HCT116 (cell line): ENCODE data around the gene DCDC2. TPM values are rescaled to one million over a fixed set of nuclear protein-coding genes. Genes with fewer than 3 reads are reported as not detected.

Experiments
- ATAC-seq: fragments of 200-7000 bp; cut with Tn5 transposase; 2 replicates; pipeline ENCODE4 v1.9.1; 2020; ENCODE audit warnings: mild to moderate bottlenecking, moderate library complexity
- BruUV-seq: library from RNA; stranded (reverse); fragments of 400-500 nt; replicated peaks from 2 replicates; lab custom pipeline; 2021; lab: Mats Ljungman, UMichigan
- CTCF ChIA-PET: fragments of 300-600 bp; sonication (Branson Sonifier 250); formaldehyde crosslinking; loops from one replicate; lab custom pipeline; 2021; ENCODE audit warnings: antibody characterized with exemption; lab: Charles Lee
- POLR2A ChIA-PET: fragments of 300-600, 350-600 bp; sonication (Branson Sonifier 250); formaldehyde crosslinking; loops from one replicate; lab custom pipeline; 2021; ENCODE audit warnings: antibody characterized with exemption; lab: Charles Lee
- RAD21 ChIA-PET, 2 experiments: fragments of 300-600 bp; sonication (Branson Sonifier 250); formaldehyde crosslinking; loops; one replicate each; lab custom pipeline; 2023; ENCODE audit warnings: low total read pairs in 2 of 2; ENCODE audit not compliant: uncharacterized antibody in 2 of 2, unreplicated experiment in 2 of 2, low non-redundant PET in 1 of 2; lab: Charles Lee
- DNase-seq: peaks from one replicate; pipeline ENCODE4 v3.0.0-alpha.2; 2010; ENCODE audit warnings: low read depth, low spot score
- H2AFZ ChIP-seq: fragments of 200-600 bp; shearing (Covaris generic), sonication (generic); 2 replicates; pipeline ENCODE4 v1.6.1; 2017; ENCODE audit warnings: low read depth, mixed run types, mixed read lengths, antibody characterized with exemption, low read length; ENCODE audit not compliant: poor library complexity, severe bottlenecking
- H3K27ac ChIP-seq: 2 replicates; pipeline ENCODE4 v1.5.1; 2012; ENCODE audit warnings: low read depth, low read length
- H3K27me3 ChIP-seq: fragments of 200-600 bp; sonication (generic); 2 replicates; pipeline ENCODE4 v1.6.1; 2016; ENCODE audit warnings: mixed run types, low read length, mixed read lengths; ENCODE audit not compliant: insufficient read depth
- H3K36me3 ChIP-seq, 2 experiments: fragments of 200-500 bp in 1 of 2; fragments of 200-600 bp in 1 of 2; sonication (Bioruptor generic) in 1 of 2; sonication (generic) in 1 of 2; 2 replicates each; pipeline versions ENCODE4 v1.5.1 to v1.6.1; 2014 to 2016; ENCODE audit warnings: low read length in 2 of 2, inconsistent platforms in 1 of 2, mixed read lengths in 1 of 2, mixed run types in 1 of 2; ENCODE audit not compliant: insufficient read depth in 2 of 2, control insufficient read depth in 1 of 2
- H3K4me1 ChIP-seq, 2 experiments: fragments of 200-600 bp in 1 of 2; sonication (generic) in 1 of 2; 2 replicates each; pipeline versions ENCODE4 v1.5.1 to v1.6.1; 2012 to 2017; ENCODE audit warnings: low read length in 2 of 2, inconsistent platforms in 1 of 2, mild to moderate bottlenecking in 1 of 2, mixed read lengths in 1 of 2, mixed run types in 1 of 2, moderate library complexity in 1 of 2; ENCODE audit not compliant: insufficient read depth in 2 of 2, control insufficient read depth in 1 of 2
- H3K4me2 ChIP-seq: fragments of 200-600 bp; sonication (generic); 2 replicates; pipeline ENCODE4 v1.6.1; 2017; ENCODE audit warnings: mixed run types, low read length, mixed read lengths
- H3K4me3 ChIP-seq, 2 experiments: fragments of 200-600 bp in 1 of 2; sonication (generic) in 1 of 2; replicated peaks in 1 of 2; 2 replicates each; pipeline ENCODE4 v1.5.1; 2011 to 2016; ENCODE audit warnings: low read length in 2 of 2, control low read depth in 1 of 2, low read depth in 1 of 2, mild to moderate bottlenecking in 1 of 2, mixed read lengths in 1 of 2, mixed run types in 1 of 2
- H3K79me2 ChIP-seq: fragments of 200-600 bp; sonication (generic); 2 replicates; pipeline ENCODE4 v1.6.1; 2017; ENCODE audit warnings: mild to moderate bottlenecking, mixed run types, low read length, moderate library complexity, mixed read lengths; ENCODE audit not compliant: insufficient read depth
- H3K9ac ChIP-seq: fragments of 200-600 bp; sonication (generic); 2 replicates; pipeline ENCODE4 v1.6.1; 2016; ENCODE audit warnings: low read length, mixed read lengths
- H3K9me2 ChIP-seq: fragments of 200-600 bp; sonication (generic), shearing (Covaris generic); 2 replicates; pipeline ENCODE4 v1.6.1; 2017; ENCODE audit warnings: mixed run types, mild to moderate bottlenecking, moderate library complexity; ENCODE audit not compliant: insufficient read depth
- H3K9me3 ChIP-seq, 2 experiments: fragments of 200-500 bp in 1 of 2; fragments of 200-600 bp in 1 of 2; sonication (Bioruptor generic) in 1 of 2; sonication (generic) in 1 of 2; 2 replicates each; pipeline ENCODE4 v1.6.1; 2014 to 2017; ENCODE audit warnings: low read length in 2 of 2, mixed read lengths in 2 of 2, inconsistent platforms in 1 of 2, low read depth in 1 of 2, mild to moderate bottlenecking in 1 of 2, mixed run types in 1 of 2, moderate library complexity in 1 of 2; ENCODE audit not compliant: control insufficient read depth in 1 of 2, insufficient read depth in 1 of 2
- H4K20me1 ChIP-seq: fragments of 200-600 bp; sonication (generic), shearing (Covaris generic); 2 replicates; pipeline ENCODE4 v1.6.1; 2017; ENCODE audit warnings: mixed run types, mild to moderate bottlenecking, moderate library complexity; ENCODE audit not compliant: insufficient read depth
- ATF3 ChIP-seq: IDR thresholded peaks from 2 replicates; pipeline ENCODE4 v1.6.1; 2012
- CBX3 ChIP-seq: IDR thresholded peaks from 2 replicates; pipeline ENCODE4 v1.6.1; 2012; ENCODE audit warnings: low read depth
- CEBPB ChIP-seq: IDR thresholded peaks from 2 replicates; pipeline ENCODE4 v1.6.1; 2012; ENCODE audit warnings: low read depth
- CTCF ChIP-seq, 3 experiments: fragments of 200-600 bp in 1 of 3; sonication (generic) in 1 of 3; IDR thresholded peaks in 2 of 3; conservative IDR thresholded peaks in 1 of 3; 2 replicates each; pipeline ENCODE4 v1.5.1; 2012 to 2017; ENCODE audit warnings: low read depth in 2 of 3, low read length in 2 of 3, antibody characterized with exemption in 1 of 3, borderline replicate concordance in 1 of 3, control low read depth in 1 of 3, mild to moderate bottlenecking in 1 of 3, mixed read lengths in 1 of 3, mixed run types in 1 of 3, moderate library complexity in 1 of 3; ENCODE audit not compliant: insufficient read depth in 1 of 3
- ELF1 ChIP-seq: IDR thresholded peaks from 2 replicates; pipeline ENCODE4 v1.6.1; 2012; ENCODE audit warnings: low read depth, borderline replicate concordance
- EZH2 ChIP-seq: fragments of 200-600 bp; sonication (generic); IDR thresholded peaks from 2 replicates; pipeline ENCODE4 v1.6.1; 2017; ENCODE audit warnings: antibody characterized with exemption, mixed run types
- EZH2phosphoT487 ChIP-seq: fragments of 200-600 bp; IDR thresholded peaks from 2 replicates; pipeline ENCODE4 v1.6.1; 2018; ENCODE audit warnings: antibody characterized with exemption, borderline replicate concordance
- FOSL1 ChIP-seq: IDR thresholded peaks from 2 replicates; pipeline ENCODE4 v1.6.1; 2012; ENCODE audit warnings: low read depth
- POLR2A ChIP-seq: IDR thresholded peaks from 2 replicates; pipeline ENCODE4 v1.7.0; 2011; ENCODE audit warnings: borderline replicate concordance; ENCODE audit not compliant: insufficient read depth, insufficient read length; ENCODE audit errors: extremely low read depth
- POLR2AphosphoS5 ChIP-seq: IDR thresholded peaks from 2 replicates; pipeline ENCODE4 v1.6.1; 2011; ENCODE audit warnings: mild to moderate bottlenecking, low read depth, low read length, moderate library complexity
- REST ChIP-seq: IDR thresholded peaks from 2 replicates; pipeline ENCODE4 v1.6.1; 2012; ENCODE audit warnings: low read depth
- SIN3A ChIP-seq: IDR thresholded peaks from 2 replicates; pipeline ENCODE4 v1.6.1; 2012; ENCODE audit warnings: low read depth
- SP1 ChIP-seq: IDR thresholded peaks from 2 replicates; pipeline ENCODE4 v1.6.1; 2012; ENCODE audit warnings: low read depth
- SRF ChIP-seq: IDR thresholded peaks from 2 replicates; pipeline ENCODE4 v1.6.1; 2012; ENCODE audit warnings: low read depth
- TCF7L2 ChIP-seq: IDR thresholded peaks from 2 replicates; pipeline ENCODE4 v1.7.0; 2011; ENCODE audit warnings: borderline replicate concordance, inconsistent platforms; ENCODE audit not compliant: insufficient read depth, insufficient read length; ENCODE audit errors: extremely low read depth
- YY1 ChIP-seq: IDR thresholded peaks from 2 replicates; pipeline ENCODE4 v1.6.1; 2011; ENCODE audit warnings: low read length, low read depth, moderate library complexity, mild to moderate bottlenecking; ENCODE audit not compliant: insufficient replicate concordance; ENCODE audit errors: extremely low read depth
- ZBTB33 ChIP-seq: IDR thresholded peaks from 2 replicates; pipeline ENCODE4 v1.6.1; 2011; ENCODE audit warnings: mild to moderate bottlenecking, low read length, moderate library complexity; ENCODE audit not compliant: insufficient replicate concordance; ENCODE audit errors: extremely low read depth
- ZNF274 ChIP-seq: fragments of 200-500 bp; sonication (Bioruptor generic); IDR thresholded peaks from 2 replicates; pipeline ENCODE4 v1.6.1; 2014; ENCODE audit warnings: mild to moderate bottlenecking, low read depth, low read length, inconsistent platforms
- intact Hi-C: fragments of 100-400 bp; cut with micrococcal nuclease; formaldehyde crosslinking; loops from 2 replicates; pipeline ENCODE4 v1.10.0; 2022
- total RNA-seq: library from RNA; stranded (reverse); gene quantifications from one replicate; pipeline ENCODE4 v1.2.1, GENCODE V29; 2021; ENCODE audit not compliant: unreplicated experiment

DCDC2 gene
- total RNA-seq, 1 experiment from 2014 or later: 0.17 TPM

GRCh38 chr6:24245275-24245674 lies 112.6 kb downstream of the DCDC2 start:
- Histone ChIP-seq H3K9me2 (no peaks in the 10 kb centered on the region), H3K36me3 (no peaks in the 10 kb centered on the region), H3K4me1 (no peaks in the 10 kb centered on the region), H3K27ac (no peak overlapping the region), H3K27me3 (no peaks in the 10 kb centered on the region), H3K9ac (no peak overlapping the region), H4K20me1 (no peaks in the 10 kb centered on the region), H2AFZ (no peak overlapping the region), H3K79me2 (no peaks in the 10 kb centered on the region), H3K9me3 (no peaks in the 10 kb centered on the region), H3K4me2 (no peak overlapping the region), H3K4me3 (no peak overlapping the region)
- BruUV-seq: no TSS peak
- DNase-seq: no peak
- POLR2A ChIA-PET: no interaction called here
- ATAC-seq: no peak
- intact Hi-C loops: no loop called here
- CTCF ChIA-PET: no interaction called here
- RAD21 ChIA-PET: no interaction called here
- TF ChIP-seq EZH2phosphoT487 (no peak), SP1 (no peak), SIN3A (no peak), EZH2 (no peak), ATF3 (no peak), SRF (no peak), TCF7L2 (no peak), CTCF (IDR thresholded peaks at IDR 0.05 in 2 of 3, conservative IDR thresholded peaks at IDR 0.05 in 1 of 3; ENCODE audit: borderline replicate concordance in 1 of 3, insufficient read depth in 1 of 3, low read depth in 2 of 3, low read length in 2 of 3) (no peak), YY1 (no peak), CEBPB (no peak), REST (no peak), POLR2A (no peak), POLR2AphosphoS5 (no peak), ELF1 (no peak), ZNF274 (no peak), CBX3 (no peak), ZBTB33 (no peak), FOSL1 (no peak)
